Vagina (tissue), 2 donors: ENCODE results near the gene SACS.

ENCODE experiments used
- CTCF ChIP-seq, 3 experiments: fragments of 450-650 bp in 2 of 3; fragments of 200-600 bp in 1 of 3; sonication (generic) in 1 of 3; IDR thresholded peaks; one replicate each; pipeline ENCODE4 v1.5.1; 2017 to 2019; ENCODE audit warnings: antibody characterized with exemption in 3 of 3, mild to moderate bottlenecking in 2 of 3, moderate library complexity in 2 of 3
- POLR2A ChIP-seq, 2 donors: fragments of 450-650 bp; IDR thresholded peaks; one replicate each; pipeline ENCODE4 v1.6.1; 2017; ENCODE audit warnings: antibody characterized with exemption in 2 of 2, mild to moderate bottlenecking in 2 of 2, moderate library complexity in 2 of 2
- POLR2AphosphoS5 ChIP-seq, 2 donors: sonication (generic); formaldehyde crosslinking; IDR thresholded peaks; one replicate each; pipeline ENCODE4 v1.9.0; 2017; ENCODE audit warnings: antibody characterized with exemption in 2 of 2, mild to moderate bottlenecking in 2 of 2, low read depth in 1 of 2; ENCODE audit not compliant: insufficient read depth in 1 of 2

- TF ChIP-seq CTCF (IDR thresholded peaks at IDR 0.05) (no peak), POLR2A (IDR thresholded peaks at IDR 0.05) (no peak), POLR2AphosphoS5 (IDR thresholded peaks at IDR 0.05; ENCODE audit: insufficient read depth in 1 of 2, low read depth in 1 of 2) (no peak)
These were observed 67.8 kb downstream of the SACS start for GRCh38 chr13:23365652-23366051.
